Kidney epithelial cell (primary cell): ENCODE measurements around the gene ZCWPW2. TPM values are rescaled to one million over a fixed set of nuclear protein-coding genes. Genes with fewer than 3 reads are reported as not detected.

Experiments used
- DNase-seq: peaks from one replicate; pipeline ENCODE4 v3.0.0-alpha.2; 2010; ENCODE audit warnings: low read depth
- H3K27me3 ChIP-seq: 2 replicates; pipeline ENCODE4 v1.6.0; 2011; ENCODE audit warnings: low read length; ENCODE audit not compliant: control insufficient read depth, insufficient read depth
- H3K36me3 ChIP-seq: 2 replicates; pipeline ENCODE4 v1.5.1; 2011; ENCODE audit warnings: low read length; ENCODE audit not compliant: control insufficient read depth, insufficient read depth
- H3K4me3 ChIP-seq: 2 replicates; pipeline ENCODE4 v1.5.1; 2011; ENCODE audit warnings: low read depth, mild to moderate bottlenecking, control low read depth, low read length
- total RNA-seq: library from RNA; depleted of rRNA; stranded (reverse); fragments of >200 nt; gene quantifications from 2 replicates; pipeline ENCODE4 v1.2.3, GENCODE V29; 2015
- TF ChIP-seq, protein P1 (sequence below): IDR thresholded peaks from 2 replicates; pipeline ENCODE4 v1.5.1; 2011; ENCODE audit warnings: mild to moderate bottlenecking, moderate library complexity, low read length, control low read depth, inconsistent platforms; ENCODE audit not compliant: insufficient read depth, poor library complexity, severe bottlenecking

ZCWPW2 gene
- total RNA-seq, 1 donor from 2014 or later: 0.13 TPM

DNA sequence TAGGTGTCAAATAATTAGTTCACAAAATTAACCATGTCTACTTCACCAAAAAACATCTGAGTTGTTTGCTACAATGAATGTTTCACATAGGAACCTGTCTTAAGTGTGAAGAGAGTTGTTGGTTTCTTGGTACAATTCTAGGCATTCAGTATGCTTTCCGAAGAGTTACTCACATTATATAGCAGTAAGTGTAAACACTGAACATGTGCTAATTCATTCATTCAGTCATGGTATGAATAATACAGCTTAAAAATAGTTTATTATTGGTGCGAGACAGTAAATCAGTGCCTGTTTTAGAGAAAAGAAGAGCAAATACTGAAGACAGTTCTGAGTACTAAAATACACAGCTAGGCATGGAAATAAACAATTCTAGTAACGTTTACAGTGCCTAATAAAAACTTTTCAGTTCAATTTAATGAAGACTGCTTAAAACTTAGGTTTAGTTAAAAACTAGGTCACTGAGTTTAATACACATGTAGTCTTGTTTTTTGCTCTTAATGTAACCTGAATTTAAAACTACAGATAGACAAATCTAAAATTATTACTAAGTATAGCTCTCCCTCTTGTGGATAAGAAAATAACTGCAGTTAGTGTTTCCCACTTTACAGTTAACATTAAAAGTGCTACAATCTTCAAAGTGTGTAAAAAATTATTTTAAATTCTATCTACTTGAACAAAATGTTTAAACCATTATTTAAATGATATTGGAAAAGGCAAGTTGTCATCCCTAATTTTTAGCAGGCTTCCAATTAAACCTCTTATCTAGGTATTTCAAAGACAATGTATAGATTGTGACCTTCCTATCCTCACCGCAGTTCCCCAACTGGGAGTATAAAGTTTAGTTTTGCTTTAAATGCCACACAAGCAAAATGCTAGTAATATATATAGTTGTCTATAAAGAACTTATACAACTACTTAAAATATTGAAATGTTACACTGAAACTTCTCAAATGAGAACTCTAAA is 20.1 kb upstream of the ZCWPW2 start:
- DNase-seq: no peak
- H3K4me3 ChIP-seq: no peak overlapping the region
- no peaks in the 10 kb centered on the region for H3K27me3 ChIP-seq
- TF ChIP-seq, protein P1, sequence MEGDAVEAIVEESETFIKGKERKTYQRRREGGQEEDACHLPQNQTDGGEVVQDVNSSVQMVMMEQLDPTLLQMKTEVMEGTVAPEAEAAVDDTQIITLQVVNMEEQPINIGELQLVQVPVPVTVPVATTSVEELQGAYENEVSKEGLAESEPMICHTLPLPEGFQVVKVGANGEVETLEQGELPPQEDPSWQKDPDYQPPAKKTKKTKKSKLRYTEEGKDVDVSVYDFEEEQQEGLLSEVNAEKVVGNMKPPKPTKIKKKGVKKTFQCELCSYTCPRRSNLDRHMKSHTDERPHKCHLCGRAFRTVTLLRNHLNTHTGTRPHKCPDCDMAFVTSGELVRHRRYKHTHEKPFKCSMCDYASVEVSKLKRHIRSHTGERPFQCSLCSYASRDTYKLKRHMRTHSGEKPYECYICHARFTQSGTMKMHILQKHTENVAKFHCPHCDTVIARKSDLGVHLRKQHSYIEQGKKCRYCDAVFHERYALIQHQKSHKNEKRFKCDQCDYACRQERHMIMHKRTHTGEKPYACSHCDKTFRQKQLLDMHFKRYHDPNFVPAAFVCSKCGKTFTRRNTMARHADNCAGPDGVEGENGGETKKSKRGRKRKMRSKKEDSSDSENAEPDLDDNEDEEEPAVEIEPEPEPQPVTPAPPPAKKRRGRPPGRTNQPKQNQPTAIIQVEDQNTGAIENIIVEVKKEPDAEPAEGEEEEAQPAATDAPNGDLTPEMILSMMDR: peak; percentile 32
- no peaks in the 10 kb centered on the region for H3K36me3 ChIP-seq

DNA sequence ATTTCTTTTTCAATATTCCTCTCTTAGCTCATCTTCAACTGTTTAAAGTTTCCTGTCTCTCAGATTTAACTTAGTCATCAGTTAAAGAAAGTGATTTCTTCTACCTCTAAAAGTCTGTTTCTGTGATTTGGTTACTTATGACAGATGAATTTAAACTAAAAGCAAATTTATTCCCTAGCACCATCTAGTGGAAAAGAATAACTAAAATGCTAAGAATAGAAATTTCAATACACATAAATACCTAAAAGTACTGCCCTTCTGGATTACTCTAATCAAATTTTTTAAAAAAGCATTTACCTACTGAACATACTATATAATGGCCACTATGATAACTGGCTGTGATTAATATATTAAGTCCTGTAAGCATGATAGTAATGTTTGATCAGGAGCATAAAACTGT is 14.0 kb upstream of the ZCWPW2 start:
- no peak for DNase-seq
- TF ChIP-seq, protein P1: no peak
- Histone ChIP-seq H3K4me3 (no peak overlapping the region), H3K36me3 (no peaks in the 10 kb centered on the region), H3K27me3 (no peaks in the 10 kb centered on the region)

DNA sequence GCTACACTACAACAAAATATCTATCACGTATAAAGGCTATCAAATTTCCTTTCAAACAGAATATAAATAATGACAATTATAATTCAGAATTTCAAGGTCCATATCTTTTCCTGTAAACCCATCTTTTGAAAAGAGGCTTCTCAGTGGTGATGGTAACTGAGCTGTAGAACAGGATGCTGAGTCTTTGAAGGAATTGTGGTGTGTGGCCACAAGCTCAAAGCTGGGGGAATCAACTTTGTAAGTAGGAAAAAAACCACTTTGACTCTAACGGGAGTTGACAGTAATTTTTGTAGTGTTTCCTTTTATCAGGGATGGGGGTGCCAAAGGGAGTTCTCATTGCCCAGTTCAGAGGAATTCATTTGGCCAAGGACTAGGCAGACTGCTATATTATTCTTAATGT is 13.3 kb upstream of the ZCWPW2 start:
- H3K4me3 ChIP-seq: no peak overlapping the region
- TF ChIP-seq, protein P1: no peak
- H3K27me3 ChIP-seq: no peaks in the 10 kb centered on the region
- no peak for DNase-seq
- no peaks in the 10 kb centered on the region for H3K36me3 ChIP-seq

DNA sequence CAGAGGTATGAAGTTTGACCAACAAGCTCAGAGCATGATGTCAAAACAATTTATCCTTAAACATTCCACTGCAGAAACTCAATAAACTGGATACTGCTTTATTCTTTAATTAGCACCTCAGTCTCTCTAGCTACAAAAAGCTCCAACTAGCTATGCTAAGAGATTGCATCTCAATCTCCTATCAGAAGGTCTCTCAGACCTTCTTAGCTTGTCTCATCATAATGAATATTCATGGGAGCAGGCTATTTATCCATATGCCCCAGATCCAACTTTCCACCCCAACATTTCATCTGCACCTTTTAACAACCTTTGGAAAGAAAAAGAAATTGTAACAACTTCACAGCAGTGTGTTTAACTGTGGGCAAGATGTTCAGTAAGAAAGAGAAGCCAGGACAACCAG is 11.3 kb upstream of the ZCWPW2 start:
- no peak for DNase-seq
- TF ChIP-seq, protein P1: no peak
- H3K36me3 ChIP-seq: no peaks in the 10 kb centered on the region
- H3K4me3 ChIP-seq: no peak overlapping the region
- H3K27me3 ChIP-seq: no peaks in the 10 kb centered on the region

DNA sequence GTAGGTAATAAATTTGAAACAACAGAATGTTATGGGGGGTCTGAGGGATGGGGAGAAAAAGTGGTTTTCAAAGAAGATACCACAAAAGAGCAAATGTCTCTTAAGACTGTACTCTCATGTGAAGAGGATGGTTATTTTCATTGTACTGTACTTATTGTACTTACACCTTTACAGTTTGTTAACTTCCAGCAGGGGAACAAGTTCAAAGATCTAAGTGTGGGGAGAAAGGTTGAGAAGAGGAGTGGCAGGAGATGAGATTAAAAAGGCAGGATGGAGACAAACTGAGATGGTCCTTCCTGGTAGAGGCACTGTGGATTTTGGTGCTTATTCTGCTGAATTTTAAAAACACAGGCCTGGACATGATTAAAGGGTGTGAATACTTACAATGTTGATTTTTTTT is 5.4 kb upstream of the ZCWPW2 start:
- TF ChIP-seq, protein P1: no peak
- no peak for DNase-seq
- no peaks in the 10 kb centered on the region for H3K36me3 ChIP-seq
- H3K4me3 ChIP-seq: no peak overlapping the region
- no peaks in the 10 kb centered on the region for H3K27me3 ChIP-seq
